RPMI7951 (cell line): ENCODE results near the gene AFF3. TPM values are rescaled to one million over a fixed set of nuclear protein-coding genes. Genes with fewer than 3 reads are reported as not detected.

ENCODE experiments used
- DNase-seq: peaks from one replicate; pipeline ENCODE4 v3.0.0-alpha.2; 2012; ENCODE audit warnings: low read depth
- total RNA-seq: library from RNA; depleted of rRNA; stranded (reverse); fragments of >200 nt; shearing (Covaris generic); gene quantifications from 2 replicates; pipeline ENCODE4 v1.2.3, GENCODE V29; 2014

Gene AFF3
- total RNA-seq, 1 experiment from 2014 or later = 1.3 TPM

DNA sequence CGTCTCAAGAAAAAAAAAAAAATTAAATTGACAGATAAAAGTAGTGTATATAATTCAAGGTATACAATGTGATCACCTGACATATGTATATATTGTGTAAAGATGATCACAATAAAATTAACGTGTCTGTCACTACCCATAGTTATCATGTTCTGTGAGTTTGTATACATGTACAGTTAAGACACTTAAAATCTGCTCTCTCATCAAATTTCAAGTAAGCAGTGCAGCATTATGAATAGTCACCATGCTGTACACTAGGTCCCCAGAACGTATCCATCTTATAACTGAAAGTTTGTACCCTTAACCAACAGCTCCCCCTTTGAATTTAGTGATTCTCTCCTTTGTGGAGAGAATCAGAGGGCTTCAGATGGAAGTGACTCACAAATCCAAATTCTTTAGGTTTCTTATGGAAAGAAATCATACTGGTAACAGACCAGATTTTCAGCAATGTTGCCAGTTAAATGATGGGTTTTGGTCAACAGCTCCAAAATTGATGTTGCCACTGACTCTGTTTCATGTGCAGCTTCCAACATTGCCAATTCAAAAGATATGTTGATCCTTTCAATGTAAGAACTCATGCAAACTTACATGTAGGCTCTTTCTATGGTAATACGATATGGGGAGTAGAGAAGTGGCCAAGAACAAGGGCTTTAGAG lies 281.5 kb downstream of the AFF3 start:
- no peak for DNase-seq

DNA sequence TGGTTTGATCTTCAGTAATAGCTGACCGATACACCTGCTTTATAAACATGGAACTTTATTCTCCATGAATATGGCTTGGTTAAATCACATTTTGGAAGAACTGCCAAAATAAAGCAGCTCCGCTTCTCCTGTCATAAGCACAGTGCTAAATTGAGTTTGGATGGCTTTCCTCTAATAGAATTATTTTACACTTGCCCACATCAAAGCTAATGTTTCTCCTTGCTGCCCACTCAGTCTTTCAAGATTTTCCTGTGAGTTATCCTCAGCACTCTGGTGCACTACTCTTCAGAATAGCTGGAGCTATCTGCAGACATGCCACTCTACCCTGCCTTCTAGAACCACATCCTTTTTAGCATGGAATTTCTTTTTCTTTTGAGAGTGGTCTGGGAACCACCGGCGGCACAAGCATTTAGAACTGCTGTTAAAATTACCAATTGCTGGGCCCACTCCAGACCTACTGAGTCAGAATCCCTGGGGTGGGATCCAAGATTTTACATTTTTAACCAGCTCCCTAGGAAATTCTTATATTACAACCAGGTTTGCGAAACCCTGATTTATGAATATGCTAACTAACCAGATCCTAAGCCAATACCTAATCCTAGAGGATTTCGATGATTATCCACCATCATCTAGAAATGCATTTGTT lies 283.3 kb downstream of the AFF3 start:
- DNase-seq = peak; percentile 54

DNA sequence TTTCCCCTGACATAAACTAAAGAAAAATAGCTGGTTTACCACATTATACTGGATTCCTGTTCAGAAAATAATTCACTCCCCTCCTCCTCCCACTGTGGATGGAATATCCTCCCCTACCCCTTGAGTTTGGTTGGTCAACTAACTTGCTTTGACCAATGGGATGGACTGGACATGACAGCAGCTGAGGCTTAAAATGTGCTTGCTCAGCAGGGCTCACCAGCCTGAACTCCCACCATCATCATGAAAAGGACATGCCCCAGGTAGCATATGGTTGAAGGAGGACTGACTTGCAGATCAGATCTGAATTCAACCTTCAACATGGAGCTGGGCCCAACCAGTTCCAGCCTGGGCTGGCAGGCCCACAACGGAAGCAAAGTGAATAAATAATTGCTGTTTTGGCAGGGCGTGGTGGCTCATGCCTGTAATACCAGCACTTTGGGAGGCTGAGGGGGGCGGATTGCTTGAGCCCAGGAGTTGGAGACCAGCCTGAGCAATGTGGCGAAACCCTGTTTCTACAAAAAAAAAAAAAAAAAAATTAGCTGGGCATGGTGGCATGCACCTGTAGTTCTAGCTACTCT lies 284.4 kb downstream of the AFF3 start:
- DNase-seq = no peak

DNA sequence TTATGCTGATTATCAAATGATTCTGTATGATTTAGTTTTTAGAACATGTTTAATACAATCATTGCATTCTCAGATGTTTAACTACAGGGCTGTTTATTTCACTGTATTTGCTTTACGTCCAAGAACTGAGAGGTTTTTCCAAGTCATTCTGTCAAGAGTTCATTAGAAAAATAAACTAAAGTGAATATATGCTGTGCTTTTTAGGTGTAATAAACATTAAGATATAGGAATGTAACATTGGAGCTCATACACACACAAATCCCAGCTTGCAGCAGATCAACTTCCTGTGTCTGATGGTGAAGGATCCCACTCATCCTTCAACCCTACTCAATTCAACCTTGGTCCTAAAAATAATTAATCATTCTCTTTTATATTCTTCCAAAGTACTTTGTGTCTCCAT lies 285.0 kb downstream of the AFF3 start:
- no peak for DNase-seq

DNA sequence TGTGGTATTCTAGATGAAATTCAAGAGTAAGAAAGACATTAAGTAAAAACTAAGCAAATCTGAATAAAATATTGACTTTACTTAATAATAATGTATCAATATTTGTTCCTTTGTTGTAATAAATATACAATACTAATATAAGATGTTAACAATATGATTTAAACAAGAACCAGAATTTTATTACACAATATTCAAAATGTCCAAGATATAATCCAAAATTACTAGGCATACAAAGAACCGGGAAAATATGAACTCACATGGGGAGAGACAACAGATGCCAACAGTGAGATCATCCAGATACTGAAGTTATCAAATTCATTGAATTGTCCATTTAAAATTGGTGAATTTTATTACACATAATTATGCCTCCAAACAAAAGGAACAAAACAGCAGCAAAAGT lies 286.3 kb downstream of the AFF3 start:
- no peak for DNase-seq

DNA sequence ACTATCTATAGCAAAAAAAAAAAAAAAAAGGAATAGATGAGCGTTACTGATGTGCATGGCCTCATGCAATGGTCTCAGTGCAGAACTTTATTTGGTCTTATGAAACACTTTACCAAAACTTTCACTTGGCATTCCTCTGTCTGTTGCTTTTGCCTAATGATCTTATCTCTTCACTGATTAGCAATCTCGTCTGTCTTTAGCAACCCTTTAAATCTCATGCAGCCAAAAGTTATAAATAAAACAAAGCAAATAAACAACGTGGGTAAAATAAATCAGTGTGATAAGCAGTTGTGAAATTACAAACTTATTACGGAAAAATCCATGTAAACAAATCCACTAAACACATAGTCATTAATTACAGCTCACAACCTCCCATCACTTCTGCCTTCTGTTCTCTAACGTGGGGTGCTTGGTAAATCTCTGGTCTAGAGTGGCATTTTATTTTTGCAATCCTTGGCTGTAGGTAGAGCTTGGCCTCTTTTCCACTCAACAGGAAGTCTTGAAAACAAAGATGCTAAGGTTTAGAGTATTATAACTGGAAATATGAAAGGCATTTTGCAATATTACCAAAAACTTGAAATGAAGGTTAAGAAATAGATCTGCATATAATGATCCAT lies 288.0 kb downstream of the AFF3 start:
- no peak for DNase-seq

DNA sequence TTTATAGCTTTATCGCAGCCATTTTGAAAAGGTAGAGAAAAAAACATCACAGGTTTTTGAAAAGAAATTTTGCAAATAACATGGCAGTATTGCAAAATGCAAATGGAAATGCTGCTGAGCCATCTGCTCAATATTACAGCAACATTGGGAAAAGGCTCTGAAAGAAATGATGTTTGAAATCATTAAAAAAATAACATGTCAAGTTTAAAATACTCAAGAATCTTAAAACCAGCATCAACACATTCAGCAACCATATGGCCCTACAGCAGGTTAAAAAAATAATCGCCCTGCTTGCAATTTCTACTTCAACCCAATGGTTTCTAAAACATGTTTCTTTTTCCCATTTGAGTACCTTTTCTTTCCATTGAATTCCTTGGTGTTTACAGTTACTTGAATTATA lies 289.4 kb downstream of the AFF3 start:
- DNase-seq = no peak

DNA sequence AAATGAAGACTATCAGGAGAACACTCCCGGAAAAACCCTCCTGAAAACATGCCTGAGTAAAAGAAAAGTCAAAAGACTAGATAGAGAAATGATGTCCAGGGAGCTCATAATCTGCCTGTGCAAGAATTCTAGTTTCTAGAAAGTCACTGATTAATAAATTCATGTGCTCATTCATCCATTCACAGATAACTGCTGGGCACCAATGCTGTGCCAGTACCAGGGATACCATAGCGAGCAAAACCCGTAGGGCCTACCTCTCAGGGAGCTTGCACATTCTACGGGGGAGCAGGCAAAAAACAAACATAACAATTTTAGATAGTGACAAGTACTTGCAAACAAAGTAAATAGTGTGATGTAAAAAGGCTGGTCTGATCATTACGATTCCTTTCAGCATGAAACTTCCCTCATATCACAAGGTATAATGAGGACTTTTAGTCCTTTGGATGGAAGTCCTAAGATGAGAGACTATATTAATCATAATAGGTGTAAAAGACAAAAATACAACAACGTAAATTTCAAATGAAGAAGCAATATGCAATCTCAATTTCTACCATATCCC lies 289.9 kb downstream of the AFF3 start:
- no peak for DNase-seq

DNA sequence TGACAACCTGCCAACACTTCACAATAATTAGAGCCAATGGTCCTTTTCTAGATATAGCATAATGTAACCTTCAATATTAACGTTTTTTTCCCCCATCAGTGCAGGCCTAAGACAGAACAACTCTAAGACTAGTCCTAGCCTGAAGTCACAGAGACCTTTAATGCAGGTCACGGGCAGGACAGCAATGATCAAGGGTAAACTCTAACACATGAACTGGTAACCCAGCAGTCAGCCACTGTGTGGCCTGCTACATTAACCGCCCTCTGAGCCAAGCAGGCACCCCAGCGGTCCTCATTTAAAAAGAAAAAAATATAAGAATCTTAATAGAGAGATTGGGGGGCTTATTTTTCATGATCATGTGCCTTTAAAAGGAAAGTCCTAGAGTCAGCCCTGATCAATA lies 290.6 kb downstream of the AFF3 start:
- no peak for DNase-seq

DNA sequence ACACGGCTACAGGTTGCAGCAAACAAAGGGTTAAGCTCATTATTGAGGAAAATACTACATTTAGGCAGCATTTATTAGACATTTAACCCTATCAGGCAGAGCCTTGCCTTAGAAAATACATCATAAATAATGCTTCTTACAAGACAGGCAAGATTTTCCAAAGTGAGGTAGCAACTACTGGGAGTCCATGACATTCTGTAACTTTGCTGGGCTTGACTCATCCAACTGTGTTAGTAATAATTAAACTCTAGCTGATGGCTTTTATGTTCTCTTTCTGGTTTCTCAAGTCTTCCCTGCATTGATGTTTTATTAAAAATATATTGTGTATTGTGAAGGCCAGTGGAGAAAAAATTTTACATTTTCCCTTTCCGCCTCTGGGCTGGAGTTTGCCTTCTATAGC lies 291.3 kb downstream of the AFF3 start:
- no peak for DNase-seq

DNA sequence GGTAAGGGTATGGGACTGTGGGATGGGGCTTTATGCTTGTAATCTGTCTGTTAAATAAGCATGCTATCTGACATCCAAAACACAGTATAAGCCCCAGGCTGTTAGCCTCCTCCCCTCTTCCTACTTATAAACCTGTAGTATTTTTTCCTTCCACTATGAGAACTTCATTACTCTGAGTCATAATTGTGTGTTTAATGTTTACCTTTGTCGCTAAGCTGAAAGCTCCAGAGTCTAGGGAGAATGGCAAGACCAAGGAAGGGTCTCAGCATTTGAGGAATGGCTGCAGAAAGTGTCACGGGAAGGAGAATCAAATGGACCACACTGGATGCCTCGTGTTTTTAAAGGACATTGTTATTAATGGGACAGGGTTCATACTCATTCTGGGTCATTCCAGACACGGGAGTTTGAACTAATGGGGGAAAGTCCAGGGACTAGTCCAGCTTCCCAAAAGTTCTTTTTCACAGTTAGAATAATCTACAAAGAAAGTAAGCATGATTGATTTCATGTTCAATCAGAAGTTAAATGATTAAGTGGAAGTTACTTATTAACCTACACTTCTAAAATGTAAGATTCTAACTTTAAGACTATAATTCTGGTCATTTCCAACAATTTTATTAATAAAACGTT lies 292.2 kb downstream of the AFF3 start:
- peak; percentile 50 for DNase-seq

DNA sequence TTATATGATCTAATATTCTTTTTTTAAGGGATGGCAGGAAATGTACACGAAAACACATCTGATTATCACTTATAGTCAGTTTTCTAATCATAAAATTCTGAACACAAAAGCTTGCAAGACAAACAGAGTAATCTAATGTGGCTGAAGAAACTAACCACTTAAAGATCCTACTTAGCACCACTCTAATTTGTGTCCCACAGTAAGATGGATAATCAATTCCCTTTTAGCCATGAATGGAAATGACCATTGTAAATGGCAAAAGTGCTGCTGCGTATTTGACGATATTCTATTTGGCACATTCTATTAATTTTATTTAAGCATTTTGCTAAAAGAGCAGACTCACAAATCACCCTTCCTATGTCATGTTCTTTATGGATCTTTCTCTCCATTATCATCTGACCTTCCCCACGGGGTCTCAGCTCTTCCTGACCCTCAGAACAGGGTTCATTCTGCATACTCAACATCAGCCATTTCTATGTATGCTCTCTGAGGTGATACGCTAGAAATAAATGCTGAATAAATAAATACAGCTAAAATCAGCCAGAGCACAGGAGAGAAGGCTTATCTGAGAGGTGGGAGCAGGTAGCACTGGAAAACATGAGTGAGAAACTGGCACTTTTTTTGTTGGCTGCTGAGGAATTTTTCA lies 295.8 kb downstream of the AFF3 start:
- no peak for DNase-seq

DNA sequence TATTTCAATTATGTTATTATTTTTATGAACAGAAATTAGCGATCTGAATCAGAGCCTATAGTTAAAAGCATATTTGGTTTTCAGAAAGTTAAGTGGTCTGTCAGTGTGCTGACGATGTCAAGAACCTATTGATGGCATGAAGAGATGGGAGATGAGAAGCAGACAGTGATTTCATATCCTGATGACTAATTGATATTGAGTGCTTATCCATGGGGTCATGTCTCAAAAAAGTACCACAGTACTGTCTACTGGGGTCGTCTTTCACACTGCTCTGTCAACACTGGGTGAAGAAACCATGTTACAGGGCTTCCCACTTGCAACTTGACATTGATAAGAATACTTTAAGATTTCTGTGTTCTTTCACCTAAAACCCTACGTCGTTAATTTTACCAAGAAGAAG lies 297.1 kb downstream of the AFF3 start:
- no peak for DNase-seq

DNA sequence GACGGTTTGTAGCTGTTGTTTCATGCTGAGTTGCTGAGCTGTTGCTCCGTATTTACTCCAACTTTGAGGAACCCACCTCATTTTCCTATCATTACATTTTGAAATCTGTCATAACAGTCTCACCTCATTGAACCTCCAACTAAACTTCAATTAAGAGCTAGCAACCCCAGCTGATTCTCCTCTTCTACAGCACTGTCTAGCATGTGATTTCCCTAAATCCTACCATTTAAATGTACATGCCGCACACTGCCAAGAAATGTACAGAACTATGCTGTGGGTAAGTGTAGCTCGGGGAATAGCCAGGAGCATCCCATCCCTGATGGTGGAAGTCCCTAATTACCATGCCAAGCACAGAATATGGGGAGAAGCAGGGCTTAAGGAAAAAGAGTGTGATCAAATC lies 299.9 kb downstream of the AFF3 start:
- DNase-seq = no peak

DNA sequence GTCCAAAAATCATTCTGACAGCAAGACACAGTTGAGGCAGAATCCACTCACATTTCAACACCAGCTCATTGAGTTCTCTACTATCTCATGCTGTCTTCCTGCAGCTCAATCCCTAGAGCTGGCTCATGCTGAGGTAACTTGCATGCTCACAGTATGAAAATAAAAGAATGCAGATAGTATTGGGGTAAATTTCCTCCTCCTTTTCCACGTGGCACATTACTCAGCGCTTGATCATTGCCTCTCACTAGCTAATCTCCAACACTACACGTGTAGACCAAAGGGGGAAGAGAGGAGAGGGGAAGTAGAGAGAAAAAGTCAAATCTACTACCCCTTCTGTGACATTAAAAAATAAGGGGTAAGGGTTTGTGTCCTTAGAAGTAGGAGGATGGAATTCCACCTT lies 300.6 kb downstream of the AFF3 start:
- no peak for DNase-seq

DNA sequence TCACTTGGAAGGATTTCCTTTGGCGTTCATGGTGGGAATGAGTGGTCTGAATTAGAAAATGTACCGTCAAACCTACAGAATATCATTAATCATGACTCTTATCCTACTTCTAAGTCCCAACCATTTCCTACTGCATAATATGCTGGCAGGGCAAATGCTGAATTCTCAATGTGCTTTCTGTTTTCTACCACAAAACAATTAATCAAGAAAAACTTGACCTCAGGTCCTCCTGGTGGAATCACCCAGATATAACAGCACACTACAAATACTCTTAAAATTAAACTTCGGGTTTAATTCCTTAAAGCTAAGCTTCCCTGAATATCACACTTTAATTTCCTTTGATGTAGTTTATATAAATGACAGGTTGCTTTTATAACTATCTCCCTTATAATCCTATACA lies 301.6 kb downstream of the AFF3 start:
- DNase-seq = no peak

DNA sequence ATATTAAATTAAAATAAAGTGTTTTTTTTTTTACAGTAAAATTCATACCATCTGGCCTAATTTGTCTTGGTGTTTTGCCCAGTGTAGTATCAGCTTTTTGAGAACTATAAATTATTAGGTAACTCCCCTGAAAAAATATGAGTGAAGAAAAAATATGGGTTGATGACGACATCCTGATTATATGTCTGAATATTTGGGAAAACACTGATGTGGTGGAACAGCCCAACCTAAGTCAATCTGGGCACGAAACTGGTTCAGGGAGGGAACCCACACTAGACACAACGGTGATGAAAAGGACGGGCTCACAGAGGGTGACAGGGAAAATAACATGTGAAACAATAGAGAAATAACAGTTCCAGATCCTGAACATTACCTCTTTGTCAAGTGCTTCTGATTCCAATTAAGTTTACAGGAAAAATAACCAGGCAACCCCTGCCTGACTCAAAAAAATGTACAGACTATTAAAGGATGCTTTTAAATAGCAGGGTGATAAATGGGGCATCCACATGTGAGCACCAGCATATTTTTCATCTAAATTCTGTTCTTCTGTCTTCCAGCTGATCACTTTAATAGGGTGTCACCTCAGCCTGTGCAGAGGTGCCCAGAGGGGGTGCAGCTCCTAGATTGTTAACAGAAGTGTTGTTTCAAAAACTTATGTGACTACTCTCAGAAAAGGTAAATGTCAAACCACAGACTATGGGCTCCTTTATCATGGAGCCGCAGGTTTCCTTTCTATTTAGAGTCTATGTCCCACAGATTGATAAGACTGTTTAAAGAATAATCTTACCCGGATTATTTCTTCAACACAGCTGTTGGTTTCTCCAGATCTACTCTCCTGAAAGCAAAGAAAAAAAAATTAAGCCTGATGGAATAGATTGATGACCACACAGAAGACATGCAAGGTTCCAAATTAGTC lies 305.4 kb downstream of the AFF3 start:
- DNase-seq = no peak

DNA sequence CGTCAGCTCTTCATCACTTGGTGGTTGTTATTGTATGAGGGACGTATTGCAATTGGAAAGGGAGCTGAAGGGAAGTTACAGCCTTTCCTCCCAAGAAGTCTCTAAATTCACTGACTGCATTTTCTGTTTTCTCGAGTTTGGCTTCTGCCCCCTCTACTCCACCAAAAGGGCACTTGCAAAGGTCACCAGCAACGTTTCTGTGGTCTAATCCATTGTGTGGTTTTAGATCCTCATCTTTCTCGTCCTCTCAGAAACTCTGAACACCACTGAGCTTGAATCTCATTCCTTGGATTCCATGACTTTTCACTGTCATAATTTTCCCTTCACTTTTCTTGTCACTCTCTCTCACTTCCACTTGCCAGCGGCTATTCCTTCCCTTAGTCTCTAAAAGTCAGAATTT lies 308.0 kb downstream of the AFF3 start:
- peak; percentile 29 for DNase-seq

DNA sequence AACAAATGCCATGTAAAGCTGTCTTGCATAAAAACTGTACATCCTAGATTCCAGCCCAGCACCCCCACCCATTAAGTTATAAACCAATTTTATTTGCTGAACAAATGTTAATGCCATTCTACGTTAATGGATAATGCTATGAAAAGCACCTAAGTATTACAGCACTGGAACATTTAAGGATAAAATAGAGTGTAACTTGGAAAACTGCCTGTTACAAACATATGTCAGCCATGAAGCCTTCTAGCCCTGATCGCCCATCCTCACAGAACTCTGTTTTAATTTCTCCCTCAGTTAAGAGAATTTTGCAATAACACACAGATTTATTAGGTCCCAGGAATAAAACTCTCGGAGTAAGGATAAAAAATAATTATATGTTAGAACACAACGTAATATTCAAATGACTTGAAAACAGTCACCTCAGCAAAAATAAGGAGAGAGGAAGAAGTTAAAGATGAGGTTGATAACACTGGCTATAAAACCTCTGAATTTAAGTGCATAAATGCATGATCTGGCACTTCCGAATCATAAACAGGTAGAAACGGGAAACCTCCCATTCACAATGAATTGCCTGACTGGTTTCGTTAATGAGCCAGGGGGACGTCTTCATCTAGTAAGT lies 308.7 kb downstream of the AFF3 start:
- no peak for DNase-seq

DNA sequence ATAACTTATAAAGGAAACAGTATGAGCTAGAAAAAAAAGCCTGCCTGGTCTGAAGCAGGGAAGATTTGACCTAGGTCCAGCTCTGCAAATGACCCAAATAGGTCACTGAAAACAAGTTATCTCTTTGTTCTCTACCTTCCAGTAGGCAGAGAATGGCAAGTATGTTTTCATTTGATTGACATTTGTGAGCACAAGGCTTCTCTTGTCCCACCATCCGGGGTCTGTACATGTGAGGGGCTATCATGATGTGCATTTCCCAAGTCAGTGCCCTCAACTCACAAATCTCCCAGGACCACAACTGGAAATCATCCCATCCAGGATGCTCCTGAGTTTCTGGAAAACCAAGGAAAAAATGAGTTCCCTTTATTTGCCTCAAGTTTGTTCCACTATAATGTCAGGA lies 309.5 kb downstream of the AFF3 start:
- DNase-seq = no peak
